PC-9 (cell line): Measurements from ENCODE around the gene PDE1C.

Experiments used
- CTCF ChIP-seq: fragments of 200-600 bp; sonication (generic); conservative IDR thresholded peaks from 2 replicates; pipeline ENCODE4 v1.6.1; 2017; ENCODE audit warnings: mixed run types, antibody characterized with exemption, mild to moderate bottlenecking, moderate library complexity
- EZH2 ChIP-seq: fragments of 200-600 bp; sonication (generic); IDR thresholded peaks from 2 replicates; pipeline ENCODE4 v1.8.0; 2017; ENCODE audit warnings: antibody characterized with exemption, low read depth

- peak; percentile 95 for TF ChIP-seq CTCF
- TF ChIP-seq EZH2: no peak
Observed at GRCh38 chr7:31735991-31736982, 333.9 kb downstream of the PDE1C start.
